Pulmonary artery endothelial cell (primary cell): ENCODE results near the gene SPPL2C. TPM values are rescaled to one million over a fixed set of nuclear protein-coding genes. Genes with fewer than 3 reads are reported as not detected.

Experiments used
- DNase-seq: peaks from one replicate; pipeline ENCODE4 v3.0.0-alpha.2; 2011; ENCODE audit warnings: low read depth, low spot score
- total RNA-seq: library from RNA; depleted of rRNA; stranded (reverse); fragments of >200 nt; gene quantifications from 2 replicates; pipeline ENCODE4 v1.2.3, GENCODE V29; 2014

SPPL2C gene, protein sequence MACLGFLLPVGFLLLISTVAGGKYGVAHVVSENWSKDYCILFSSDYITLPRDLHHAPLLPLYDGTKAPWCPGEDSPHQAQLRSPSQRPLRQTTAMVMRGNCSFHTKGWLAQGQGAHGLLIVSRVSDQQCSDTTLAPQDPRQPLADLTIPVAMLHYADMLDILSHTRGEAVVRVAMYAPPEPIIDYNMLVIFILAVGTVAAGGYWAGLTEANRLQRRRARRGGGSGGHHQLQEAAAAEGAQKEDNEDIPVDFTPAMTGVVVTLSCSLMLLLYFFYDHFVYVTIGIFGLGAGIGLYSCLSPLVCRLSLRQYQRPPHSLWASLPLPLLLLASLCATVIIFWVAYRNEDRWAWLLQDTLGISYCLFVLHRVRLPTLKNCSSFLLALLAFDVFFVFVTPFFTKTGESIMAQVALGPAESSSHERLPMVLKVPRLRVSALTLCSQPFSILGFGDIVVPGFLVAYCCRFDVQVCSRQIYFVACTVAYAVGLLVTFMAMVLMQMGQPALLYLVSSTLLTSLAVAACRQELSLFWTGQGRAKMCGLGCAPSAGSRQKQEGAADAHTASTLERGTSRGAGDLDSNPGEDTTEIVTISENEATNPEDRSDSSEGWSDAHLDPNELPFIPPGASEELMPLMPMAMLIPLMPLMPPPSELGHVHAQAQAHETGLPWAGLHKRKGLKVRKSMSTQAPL
- not detected in 2 replicates for total RNA-seq

- no peak for DNase-seq
These were observed at the start of gene SPPL2C for GRCh38 chr17:45844695-45845375. TSS of gene SPPL2C (plus strand) at chr17:45844881. CDS start at chr17:45844907, 26 bp downstream.

DNA sequence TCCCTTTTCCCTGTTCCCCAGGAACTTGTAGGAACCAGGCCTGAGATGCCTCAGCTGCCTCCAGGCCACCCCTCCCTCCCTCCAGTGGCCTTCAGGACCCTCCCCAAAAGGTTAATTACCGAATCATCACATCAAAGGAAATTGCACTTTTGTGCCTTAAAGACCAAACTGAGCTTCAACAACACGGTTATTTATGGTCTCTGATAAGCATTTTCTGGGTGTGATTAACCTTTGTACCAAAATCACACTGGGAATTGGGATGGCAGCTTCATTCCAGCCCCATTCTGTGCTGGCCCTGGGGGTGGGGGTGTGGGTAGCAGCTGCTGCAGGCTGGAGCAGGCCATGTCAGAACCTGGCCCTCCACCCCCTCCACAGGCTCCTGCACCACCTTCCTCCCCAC lies 43.9 kb upstream of the SPPL2C start:
- no peak for DNase-seq

DNA sequence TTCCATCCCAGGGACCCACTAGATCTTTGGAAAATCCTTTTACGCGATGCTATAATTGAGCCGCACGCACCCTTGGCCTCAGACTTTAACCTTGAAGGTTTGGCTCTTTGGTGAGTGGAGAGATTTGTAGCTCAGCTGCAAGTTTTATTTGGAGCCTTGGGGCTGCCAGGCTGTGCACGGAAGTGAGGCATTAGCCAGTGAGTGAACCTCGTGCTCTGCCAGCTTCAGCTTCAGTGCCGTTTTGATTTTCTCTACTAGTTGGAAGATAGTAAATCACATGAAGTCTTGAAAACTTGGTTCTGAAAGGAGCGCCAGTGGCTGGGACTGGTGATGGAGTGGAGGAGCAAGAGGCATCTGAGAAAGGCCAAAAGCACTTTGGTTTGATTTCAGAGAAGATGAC lies 43.3 kb upstream of the SPPL2C start:
- DNase-seq: no peak

GRCh38 chr17:45808845-45809244 lies 35.8 kb upstream of the SPPL2C start:
- no peak for DNase-seq

GRCh38 chr17:45809499-45809898 lies 35.2 kb upstream of the SPPL2C start:
- no peak for DNase-seq

- DNase-seq: no peak
These were observed 32.6 kb upstream of the SPPL2C start for GRCh38 chr17:45812102-45812501.

GRCh38 chr17:45813048-45813725 lies 31.5 kb upstream of the SPPL2C start:
- DNase-seq: no peak

DNA sequence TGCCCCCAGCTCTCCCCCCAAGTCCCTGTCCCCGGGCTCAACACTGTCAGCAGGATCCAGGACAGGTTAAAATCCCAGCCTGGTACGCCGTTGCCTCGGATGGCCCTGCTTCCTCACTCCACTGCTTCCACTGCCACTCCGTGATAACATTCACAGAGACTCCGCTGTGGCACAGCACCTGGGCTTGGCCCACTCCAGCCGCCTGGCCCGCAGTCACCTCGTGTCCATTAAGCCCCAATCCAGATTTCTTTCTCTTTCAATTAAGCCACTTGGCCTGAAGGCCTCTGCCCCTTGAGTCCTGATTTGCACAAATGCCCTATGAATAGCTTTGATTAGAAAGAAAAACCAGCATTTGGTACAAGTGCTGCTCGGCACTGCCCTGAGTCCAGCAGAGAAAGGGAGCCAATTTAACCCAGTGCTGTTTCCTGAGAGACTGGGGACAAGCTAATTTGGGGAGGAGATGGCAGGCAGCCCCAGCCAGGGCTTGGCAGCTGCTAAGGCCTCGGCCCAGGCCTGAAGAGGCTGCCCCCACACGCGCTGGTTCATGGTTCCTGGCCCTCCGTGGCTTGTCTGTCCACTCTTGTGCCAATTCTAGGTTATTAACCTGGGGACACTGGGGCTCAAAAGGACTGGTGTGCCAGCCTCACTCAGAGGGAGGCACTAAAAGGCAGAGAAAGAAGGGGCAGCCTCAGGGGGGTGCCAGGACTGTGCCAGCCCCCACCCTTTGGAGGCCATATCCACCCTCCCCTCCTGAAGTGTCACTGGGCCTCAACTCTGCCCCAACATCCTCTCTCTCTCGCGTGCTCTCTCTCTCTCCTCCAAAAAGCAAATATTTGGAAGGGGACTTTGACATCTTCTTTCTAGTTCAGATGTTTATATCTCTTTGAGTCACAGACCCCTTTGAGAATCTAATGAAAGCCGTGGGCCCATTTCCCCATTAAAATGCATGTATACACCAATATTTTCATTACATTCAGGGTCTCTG lies 29.8 kb upstream of the SPPL2C start:
- DNase-seq: no peak

GRCh38 chr17:45815752-45816151 lies 28.9 kb upstream of the SPPL2C start:
- DNase-seq: no peak

DNA sequence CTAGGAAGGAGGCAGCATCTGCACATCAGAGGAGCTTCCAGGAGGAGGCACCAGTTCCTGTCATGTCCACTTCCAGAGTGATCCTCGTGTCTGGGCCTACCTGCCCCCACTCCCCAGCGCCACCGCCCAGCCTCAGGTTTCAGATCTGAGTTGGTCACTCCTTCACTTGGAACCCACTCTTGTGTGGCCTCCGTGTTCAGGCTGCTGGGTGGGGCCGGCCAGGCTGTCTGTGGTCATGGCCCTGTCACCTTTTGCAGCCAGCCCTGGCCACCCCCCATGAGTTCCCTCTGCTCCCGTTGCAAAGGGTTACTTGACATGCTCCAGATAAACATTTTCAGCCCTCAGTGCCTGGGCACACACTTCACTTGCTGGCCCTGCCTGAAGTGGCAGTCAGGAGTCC lies 26.6 kb upstream of the SPPL2C start:
- DNase-seq: no peak

- DNase-seq: no peak
These were observed 26.0 kb upstream of the SPPL2C start for GRCh38 chr17:45818699-45819098.

DNA sequence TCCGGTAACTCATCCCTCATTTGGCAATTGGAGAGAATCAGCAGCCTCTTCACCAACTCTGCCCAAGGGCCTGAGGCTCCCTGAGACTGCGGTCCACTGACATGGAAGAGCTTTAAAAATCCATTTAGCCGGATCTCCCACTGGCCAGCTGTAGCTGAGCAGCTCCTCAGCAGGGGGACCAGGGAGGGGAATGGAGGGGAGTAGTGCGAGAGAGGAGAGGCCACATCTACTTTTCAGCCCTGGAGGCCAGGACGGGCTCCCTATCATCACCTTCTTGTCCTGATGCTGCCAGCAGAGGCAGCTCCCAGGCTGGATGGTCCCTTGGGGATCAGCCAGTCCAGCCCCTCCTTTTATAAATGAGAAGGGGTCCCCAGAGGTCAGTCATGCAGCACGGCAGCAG lies 25.0 kb upstream of the SPPL2C start:
- no peak for DNase-seq

GRCh38 chr17:45820052-45820780 lies 24.5 kb upstream of the SPPL2C start:
- no peak for DNase-seq

DNA sequence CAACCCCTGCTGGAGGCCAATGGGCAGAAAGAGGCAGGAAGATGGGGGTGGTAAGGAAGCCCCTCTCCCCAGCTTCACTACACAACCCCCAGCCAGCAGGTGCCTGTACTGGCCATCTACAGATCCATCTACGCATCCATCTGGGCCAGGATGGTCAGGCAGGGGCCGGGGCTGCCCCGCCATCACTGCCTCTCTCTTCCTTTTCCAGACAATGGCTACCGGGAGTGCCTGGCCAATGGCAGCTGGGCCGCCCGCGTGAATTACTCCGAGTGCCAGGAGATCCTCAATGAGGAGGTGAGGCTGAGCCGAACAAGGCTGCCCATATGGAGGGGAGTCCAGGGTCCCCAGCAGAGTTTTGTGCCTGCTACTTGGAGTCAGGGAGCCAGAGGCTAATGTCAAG lies 23.5 kb upstream of the SPPL2C start:
- no peak for DNase-seq

- no peak for DNase-seq
These were observed 21.1 kb upstream of the SPPL2C start for GRCh38 chr17:45823598-45823997.

- DNase-seq: no peak
These were observed 20.2 kb upstream of the SPPL2C start for GRCh38 chr17:45824475-45824874.

DNA sequence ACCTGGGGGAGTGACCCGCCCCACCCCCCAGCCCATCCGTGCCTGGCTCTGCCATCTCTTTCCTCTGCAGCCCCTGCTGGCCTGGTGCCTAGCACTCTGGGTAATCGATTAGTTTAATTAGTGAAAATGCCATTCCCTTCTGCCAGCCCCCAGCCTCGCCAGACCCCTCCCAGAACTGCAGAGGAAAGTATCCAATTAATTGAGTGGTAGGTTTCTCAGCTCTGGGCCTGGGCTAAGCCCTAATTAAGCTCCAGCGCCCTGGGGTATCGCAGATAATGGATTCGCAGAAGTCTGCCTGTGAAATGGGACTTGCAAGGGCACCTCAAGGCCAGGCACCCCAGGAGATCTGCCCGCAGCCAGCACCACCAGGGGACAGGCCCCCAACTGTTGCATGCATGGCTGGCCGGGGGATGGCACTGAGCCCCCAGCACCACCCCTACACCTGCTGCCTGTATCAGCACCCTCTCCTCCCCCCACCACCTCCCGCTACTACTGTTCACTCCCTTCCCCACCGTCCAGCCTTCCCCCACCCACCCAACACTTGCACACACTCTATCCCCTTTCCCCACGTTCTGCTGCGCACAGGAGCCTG lies 19.7 kb upstream of the SPPL2C start:
- no peak for DNase-seq

GRCh38 chr17:45825792-45826191 lies 18.9 kb upstream of the SPPL2C start:
- DNase-seq: no peak

GRCh38 chr17:45826919-45827588 lies 17.6 kb upstream of the SPPL2C start:
- DNase-seq: no peak
